GM23338 (cell line): ENCODE data around the gene GAREM1. TPM values are rescaled to one million over a fixed set of nuclear protein-coding genes. Genes with fewer than 3 reads are reported as not detected.

ENCODE experiments used
- ATAC-seq: fragments of 200-7000 bp; cut with Tn5 transposase; 3 replicates; pipeline ENCODE4 v1.9.1; 2020
- DNase-seq: peaks from one replicate; pipeline ENCODE4 v3.0.0-alpha.2; 2015; ENCODE audit warnings: low spot score
- H2AFZ ChIP-seq: fragments of 200-600 bp; sonication (generic); 2 replicates; pipeline ENCODE4 v1.8.0; 2016; ENCODE audit warnings: antibody characterized with exemption, mild to moderate bottlenecking, moderate library complexity
- H3F3A ChIP-seq: fragments of 200-600 bp; sonication (generic); replicated peaks from 2 replicates; pipeline ENCODE4 v1.8.0; 2017; ENCODE audit warnings: antibody characterized with exemption, mixed run types, low read depth
- H3K27ac ChIP-seq: fragments of 200-600 bp; sonication (generic); 2 replicates; pipeline ENCODE4 v1.6.1; 2016; ENCODE audit warnings: low read depth
- H3K27me3 ChIP-seq: fragments of 200-600 bp; sonication (generic); 2 replicates; pipeline ENCODE4 v1.8.0; 2016; ENCODE audit warnings: mild to moderate bottlenecking, mixed run types, moderate library complexity; ENCODE audit not compliant: insufficient read depth
- H3K36me3 ChIP-seq: fragments of 200-600 bp; sonication (generic); 2 replicates; pipeline ENCODE4 v1.8.0; 2016; ENCODE audit warnings: mild to moderate bottlenecking; ENCODE audit not compliant: insufficient read depth
- H3K4me1 ChIP-seq: fragments of 200-600 bp; sonication (generic); 2 replicates; pipeline ENCODE4 v1.8.0; 2016; ENCODE audit warnings: mild to moderate bottlenecking, moderate library complexity; ENCODE audit not compliant: insufficient read depth
- H3K4me2 ChIP-seq: fragments of 200-600 bp; sonication (generic); 2 replicates; pipeline ENCODE4 v1.7.1; 2017; ENCODE audit warnings: mixed run types
- H3K4me3 ChIP-seq: fragments of 200-600 bp; sonication (generic); 2 replicates; pipeline ENCODE4 v1.6.1; 2016; ENCODE audit warnings: mixed run types
- H3K79me2 ChIP-seq: fragments of 200-600 bp; sonication (generic); replicated peaks from 2 replicates; pipeline ENCODE4 v1.8.0; 2017; ENCODE audit warnings: mild to moderate bottlenecking; ENCODE audit not compliant: insufficient read depth
- H3K9me2 ChIP-seq: fragments of 200-600 bp; sonication (generic); 2 replicates; pipeline ENCODE4 v1.8.0; 2017; ENCODE audit not compliant: insufficient read depth
- H4K20me1 ChIP-seq: fragments of 200-600 bp; sonication (generic); replicated peaks from 2 replicates; pipeline ENCODE4 v1.8.0; 2017; ENCODE audit warnings: mild to moderate bottlenecking; ENCODE audit not compliant: insufficient read depth
- H3K27ac Mint-ChIP-seq: 2 replicates; pipeline ENCODE4 v1.8.0; 2020; ENCODE audit warnings: inconsistent platforms, mild to moderate bottlenecking, moderate library complexity, mixed read lengths
- H3K27me3 Mint-ChIP-seq: 3 replicates; pipeline ENCODE4 v1.8.0; 2022; ENCODE audit warnings: low read depth, mild to moderate bottlenecking, moderate library complexity, mixed read lengths, inconsistent platforms; ENCODE audit not compliant: insufficient read depth, poor library complexity
- H3K36me3 Mint-ChIP-seq: 3 replicates; pipeline ENCODE4 v1.8.0; 2021; ENCODE audit warnings: low read depth, mild to moderate bottlenecking, inconsistent platforms, moderate library complexity, mixed read lengths
- H3K4me1 Mint-ChIP-seq: 3 replicates; pipeline ENCODE4 v1.8.0; 2020; ENCODE audit warnings: mild to moderate bottlenecking, inconsistent platforms, mixed read lengths
- H3K4me3 Mint-ChIP-seq: 3 replicates; pipeline ENCODE4 v1.8.0; 2021; ENCODE audit warnings: moderate library complexity, mild to moderate bottlenecking, inconsistent platforms, mixed read lengths
- H3K9me3 Mint-ChIP-seq: 3 replicates; pipeline ENCODE4 v1.8.0; 2020; ENCODE audit warnings: moderate library complexity, mild to moderate bottlenecking, inconsistent platforms, mixed read lengths
- CREB1 ChIP-seq: fragments of 250-450 bp; sonication (Bioruptor Pico); IDR thresholded peaks from 2 replicates; pipeline ENCODE4 v1.5.0; 2020; ENCODE audit warnings: low read depth, mild to moderate bottlenecking, moderate library complexity
- CTCF ChIP-seq, 2 experiments: fragments of 200-600 bp in 1 of 2; sonication (generic) in 1 of 2; conservative IDR thresholded peaks; 2 replicates each; pipeline versions ENCODE4 v1.5.1 to v1.6.1; 2016 to 2017; ENCODE audit warnings: antibody characterized with exemption in 2 of 2, low read depth in 2 of 2, mild to moderate bottlenecking in 2 of 2, moderate library complexity in 1 of 2
- ETS1 ChIP-seq: IDR thresholded peaks from 2 replicates; pipeline ENCODE4 v1.6.1; 2016; ENCODE audit warnings: antibody characterized with exemption
- EZH2 ChIP-seq: fragments of 200-600 bp; sonication (generic); IDR thresholded peaks from one replicate; pipeline ENCODE4 v1.8.0; 2017; ENCODE audit warnings: antibody characterized with exemption, mild to moderate bottlenecking, low read depth; ENCODE audit not compliant: unreplicated experiment
- EZH2phosphoT487 ChIP-seq: fragments of 200-600 bp; sonication (generic); IDR thresholded peaks from one replicate; pipeline ENCODE4 v1.8.1; 2018; ENCODE audit warnings: antibody characterized with exemption; ENCODE audit not compliant: unreplicated experiment
- JUNB ChIP-seq: IDR thresholded peaks from one replicate; pipeline ENCODE4 v1.6.1; 2016; ENCODE audit warnings: antibody characterized with exemption; ENCODE audit not compliant: unreplicated experiment
- NANOG ChIP-seq: IDR thresholded peaks from 2 replicates; pipeline ENCODE4 v1.6.1; 2016; ENCODE audit warnings: antibody characterized with exemption, borderline replicate concordance
- POLR2AphosphoS5 ChIP-seq: IDR thresholded peaks from 2 replicates; pipeline ENCODE4 v1.6.1; 2016; ENCODE audit warnings: antibody characterized with exemption, low read depth
- REST ChIP-seq: IDR thresholded peaks from one replicate; pipeline ENCODE4 v1.6.1; 2018; ENCODE audit warnings: antibody characterized with exemption; ENCODE audit not compliant: unreplicated experiment
- STAT1 ChIP-seq: IDR thresholded peaks from one replicate; pipeline ENCODE4 v1.6.1; 2016; ENCODE audit warnings: antibody characterized with exemption; ENCODE audit not compliant: unreplicated experiment
- ZNF114 ChIP-seq: fragments of 250-450 bp; sonication (Bioruptor Pico); IDR thresholded peaks from 2 replicates; pipeline ENCODE4 v1.5.0; 2020; ENCODE audit warnings: mild to moderate bottlenecking, moderate library complexity
- ZNF331 ChIP-seq: fragments of 250-450 bp; sonication (Bioruptor Pico); IDR thresholded peaks from 2 replicates; pipeline ENCODE4 v1.5.0; 2020; ENCODE audit warnings: low read depth, mild to moderate bottlenecking, moderate library complexity
- ZNF462 ChIP-seq: fragments of 250-450 bp; sonication (Bioruptor Pico); IDR thresholded peaks from 2 replicates; pipeline ENCODE4 v1.5.0; 2020; ENCODE audit warnings: mild to moderate bottlenecking, moderate library complexity
- polyA plus RNA-seq: library from polyadenylated mRNA; unstranded; fragments of >200 nt; fragmentation: Nextera tagmentation; extraction: Ambion mirVana; gene quantifications from 2 replicates; pipeline ENCODE4 v1.2.1, GENCODE V29; 2016
- total RNA-seq: library from RNA; depleted of rRNA; stranded (reverse); fragments of >200 nt; shearing (Covaris generic); gene quantifications from 2 replicates; pipeline ENCODE4 v1.2.3, GENCODE V29; 2014

GAREM1 gene
- total and polyA plus RNA-seq, 2 experiments from 2014 or later = 2.7 to 6.0 TPM

- Mint-ChIP-seq H3K27ac (no peak overlapping the region), H3K27me3 (no peaks in the 10 kb centered on the region), H3K9me3 (no peaks in the 10 kb centered on the region), H3K4me1 (peaks cover 2% of the 10 kb centered on the region; the same call in 2 of the 3 replicates), H3K36me3 (no peaks in the 10 kb centered on the region), H3K4me3 (no peak overlapping the region)
- no peaks in the 10 kb centered on the region for H3K4me1 ChIP-seq
- H3K4me2 ChIP-seq = no peak overlapping the region
- H3K27ac ChIP-seq = no peak overlapping the region
- DNase-seq (no peak), ATAC-seq (no peak)
- TF ChIP-seq ZNF114 (CRISPR knock-in tag) (no peak), ZNF331 (CRISPR knock-in tag) (no peak), CTCF (conservative IDR thresholded peaks at IDR 0.05; ENCODE audit: low read depth in 2 of 2) (no peak), STAT1 (no peak), CREB1 (CRISPR knock-in tag) (no peak), EZH2phosphoT487 (no peak), JUNB (no peak), EZH2 (no peak), POLR2AphosphoS5 (no peak), ZNF462 (CRISPR knock-in tag) (no peak), ETS1 (no peak), NANOG (no peak), REST (no peak)
- peaks cover 27% of the 10 kb centered on the region; the same call in 1 of the 2 replicates for H3K79me2 ChIP-seq
- no peak overlapping the region for H2AFZ ChIP-seq
- H4K20me1 ChIP-seq = peaks cover 9% of the 10 kb centered on the region; the same call in 1 of the 2 replicates
- H3K9me2 ChIP-seq = no peaks in the 10 kb centered on the region
- H3K4me3 ChIP-seq = no peak overlapping the region
- H3K27me3 ChIP-seq = no peaks in the 10 kb centered on the region
- no peaks in the 10 kb centered on the region for H3K36me3 ChIP-seq
- H3F3A ChIP-seq = no peaks in the 10 kb centered on the region
Measured at GRCh38 chr18:32443033-32443705, 27.5 kb downstream of the GAREM1 start.
